Subcutaneous preadipocyte (primary cell): ENCODE data around the gene XPOT. TPM values are rescaled to one million over a fixed set of nuclear protein-coding genes. Genes with fewer than 3 reads are reported as not detected.

Source experiments
- small RNA-seq: library from RNA; depleted of rRNA; stranded (forward); fragments of <200 nt; gene quantifications from one replicate; pipeline ENCODE3, GENCODE V24; 2012
- total RNA-seq: library from RNA; depleted of rRNA; stranded (reverse); fragments of >200 nt; gene quantifications from 2 replicates; pipeline ENCODE4 v1.2.3, GENCODE V29; 2012

XPOT gene, protein sequence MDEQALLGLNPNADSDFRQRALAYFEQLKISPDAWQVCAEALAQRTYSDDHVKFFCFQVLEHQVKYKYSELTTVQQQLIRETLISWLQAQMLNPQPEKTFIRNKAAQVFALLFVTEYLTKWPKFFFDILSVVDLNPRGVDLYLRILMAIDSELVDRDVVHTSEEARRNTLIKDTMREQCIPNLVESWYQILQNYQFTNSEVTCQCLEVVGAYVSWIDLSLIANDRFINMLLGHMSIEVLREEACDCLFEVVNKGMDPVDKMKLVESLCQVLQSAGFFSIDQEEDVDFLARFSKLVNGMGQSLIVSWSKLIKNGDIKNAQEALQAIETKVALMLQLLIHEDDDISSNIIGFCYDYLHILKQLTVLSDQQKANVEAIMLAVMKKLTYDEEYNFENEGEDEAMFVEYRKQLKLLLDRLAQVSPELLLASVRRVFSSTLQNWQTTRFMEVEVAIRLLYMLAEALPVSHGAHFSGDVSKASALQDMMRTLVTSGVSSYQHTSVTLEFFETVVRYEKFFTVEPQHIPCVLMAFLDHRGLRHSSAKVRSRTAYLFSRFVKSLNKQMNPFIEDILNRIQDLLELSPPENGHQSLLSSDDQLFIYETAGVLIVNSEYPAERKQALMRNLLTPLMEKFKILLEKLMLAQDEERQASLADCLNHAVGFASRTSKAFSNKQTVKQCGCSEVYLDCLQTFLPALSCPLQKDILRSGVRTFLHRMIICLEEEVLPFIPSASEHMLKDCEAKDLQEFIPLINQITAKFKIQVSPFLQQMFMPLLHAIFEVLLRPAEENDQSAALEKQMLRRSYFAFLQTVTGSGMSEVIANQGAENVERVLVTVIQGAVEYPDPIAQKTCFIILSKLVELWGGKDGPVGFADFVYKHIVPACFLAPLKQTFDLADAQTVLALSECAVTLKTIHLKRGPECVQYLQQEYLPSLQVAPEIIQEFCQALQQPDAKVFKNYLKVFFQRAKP
- 80.8 and 110 TPM in 2 replicates for total RNA-seq

DNA sequence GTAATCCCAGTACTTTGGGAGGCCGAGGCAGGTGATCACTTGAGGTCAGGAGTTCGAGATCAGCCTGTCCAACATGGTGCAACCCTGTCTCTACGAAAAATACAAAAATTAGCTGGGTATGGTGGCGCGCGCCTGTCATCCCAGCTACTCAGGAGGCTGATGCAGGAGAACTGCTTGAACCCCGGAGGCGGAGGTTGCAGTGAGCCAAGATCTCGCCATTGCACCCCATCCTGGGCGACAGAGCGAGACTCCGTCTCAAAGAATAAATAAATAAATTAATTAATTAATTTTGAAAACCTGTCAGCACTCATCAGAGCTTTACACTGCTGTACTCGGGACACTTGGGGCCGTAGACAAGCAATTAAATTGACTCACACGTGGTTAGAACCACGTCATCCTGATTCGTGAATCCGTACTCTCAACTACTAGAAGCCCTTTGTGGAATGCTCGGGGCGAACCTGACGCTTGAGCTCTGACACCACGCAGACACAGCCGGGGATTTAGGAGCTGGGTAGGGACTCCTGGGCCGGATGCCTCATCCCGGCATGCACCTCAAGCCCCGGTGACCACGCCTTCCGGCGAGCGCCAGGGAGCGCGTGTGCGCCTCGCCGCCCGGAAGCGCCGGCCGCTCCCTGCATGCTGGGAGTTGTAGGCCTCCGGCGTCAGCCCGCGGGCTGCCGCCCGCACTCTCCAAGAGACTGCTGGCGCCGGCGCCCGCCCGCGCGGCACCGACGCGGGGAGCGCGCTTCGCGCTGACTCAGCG lies at the start of gene XPOT:
Gene XPOT, plus strand, starts transcription at position 686 of the 763 bp plus-strand sequence. CDS start 5,644 bp downstream, outside the sequence.

DNA sequence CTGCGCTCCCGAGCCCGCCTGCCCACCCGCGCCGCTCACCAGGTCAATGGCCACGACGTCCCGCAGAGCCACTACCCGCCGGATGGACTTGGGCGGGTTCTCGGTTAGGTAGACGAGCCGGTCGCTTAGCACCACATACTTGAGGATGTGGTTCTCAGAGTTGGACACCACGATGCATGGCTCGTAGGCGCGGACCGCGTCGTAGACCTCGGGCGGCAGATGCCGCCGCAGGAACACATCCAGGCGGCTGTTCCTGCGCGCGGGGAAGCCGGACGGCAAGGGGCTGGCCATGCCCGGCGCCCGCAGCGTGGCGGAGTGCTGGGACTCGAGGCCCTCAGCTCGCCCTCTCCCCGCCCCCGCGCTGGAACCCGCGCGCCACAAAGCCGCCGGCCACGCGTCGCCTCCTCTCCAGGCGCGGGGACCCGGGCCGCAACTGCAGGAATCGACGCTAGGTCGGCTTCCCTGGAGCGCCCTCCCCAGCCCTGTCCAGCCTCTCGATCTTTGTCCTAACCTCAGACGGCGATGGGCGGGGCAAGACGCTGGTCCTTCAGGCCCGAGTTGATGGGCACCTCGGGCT lies 13.8 kb upstream of the XPOT start, which contains the start of gene C12orf56:
Gene C12orf56, minus strand, starts transcription at position 484 of the 577 bp plus-strand sequence. Its CDS starts 193 bp downstream, at position 291.

DNA sequence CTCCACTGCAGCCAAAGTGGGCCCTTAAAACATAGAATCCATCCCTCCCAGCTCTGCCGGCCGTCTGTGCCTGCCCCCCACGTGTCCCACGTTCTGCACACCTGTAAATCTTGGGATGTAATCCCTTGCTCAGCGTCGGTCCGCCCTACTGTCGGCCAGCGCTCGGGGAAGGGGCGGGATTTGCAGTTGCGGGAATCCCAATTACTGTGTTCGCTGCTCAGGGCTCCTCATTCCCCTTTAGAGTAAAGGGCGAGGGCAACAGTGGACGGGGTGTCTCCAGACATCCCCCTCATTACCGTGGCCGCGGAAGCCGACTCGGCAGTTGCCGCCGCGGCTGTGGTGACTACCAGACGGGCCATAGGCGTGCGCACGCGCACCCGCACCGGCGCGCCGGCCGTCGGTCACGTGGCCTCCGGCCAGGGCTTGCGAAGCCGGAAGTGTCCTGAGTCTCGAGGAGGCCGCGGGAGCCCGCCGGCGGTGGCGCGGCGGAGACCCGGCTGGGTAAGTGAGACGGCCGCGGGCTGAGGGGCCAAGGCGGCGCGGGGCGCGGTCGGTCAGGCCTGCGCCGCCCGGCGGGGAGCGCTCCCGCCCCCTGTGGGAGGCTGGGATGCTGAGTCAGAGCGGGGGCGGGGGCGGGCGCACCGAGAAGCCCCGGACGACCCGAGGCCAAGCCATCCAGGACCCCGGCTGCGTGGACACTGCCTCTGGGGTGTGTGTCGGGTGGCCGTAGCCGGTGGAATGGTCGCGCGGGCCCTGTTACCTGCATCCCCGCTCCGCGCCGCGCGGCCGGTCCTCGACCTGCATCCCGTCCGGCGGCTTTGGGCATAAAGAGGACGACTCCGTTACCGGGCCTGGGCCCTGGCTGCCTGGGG lies 47.7 kb downstream of the XPOT start, which contains the start of gene TBK1:
Gene TBK1, plus strand, starts transcription at position 434 of the 872 bp plus-strand sequence. CDS start 3,751 bp downstream, outside the sequence.

Small RNAs within 50 kb of the gene (small RNA-seq; reads per million reads assigned to genes)
- not detected for gene RF01210

Other genes with a start within 250 kb of the XPOT start
- 7.7 and 9.8 TPM in 2 replicates for gene KICS2, start 182.1 kb upstream of the XPOT start, total RNA-seq
- gene C12orf56, start 13.6 kb upstream of the XPOT start, total RNA-seq, result 4.8 and 11.9 TPM in 2 replicates
- 18.4 and 20.9 TPM in 2 replicates for gene TBK1, start 47.7 kb downstream of the XPOT start, total RNA-seq
- 3.3 and 9.0 TPM in 2 replicates for gene RASSF3, start 206.1 kb downstream of the XPOT start, total RNA-seq